HG03565 (cell line): ENCODE results near the gene ISCU.
"Not testable (repeated sequence)": the region's sequence is repeated elsewhere in the genome, so short reads cannot be mapped to it uniquely, and the experiment has no call there.

ENCODE experiments used
- ATAC-seq: cut with Tn5 transposase; IDR thresholded peaks from one replicate; pipeline ENCODE4 v1.9.1; 2021; ENCODE audit warnings: mild to moderate bottlenecking, moderate library complexity; ENCODE audit not compliant: unreplicated experiment

ISCU gene

GRCh38 chr12:108568338-108569154 lies 6.2 kb downstream of the ISCU start:
- peak; percentile 66 for ATAC-seq

- no peak for ATAC-seq
Observed at GRCh38 chr12:108570743-108571608, 8.6 kb downstream of the ISCU start.

GRCh38 chr12:108571609-108572165 lies 9.3 kb downstream of the ISCU start:
- ATAC-seq = no peak

DNA sequence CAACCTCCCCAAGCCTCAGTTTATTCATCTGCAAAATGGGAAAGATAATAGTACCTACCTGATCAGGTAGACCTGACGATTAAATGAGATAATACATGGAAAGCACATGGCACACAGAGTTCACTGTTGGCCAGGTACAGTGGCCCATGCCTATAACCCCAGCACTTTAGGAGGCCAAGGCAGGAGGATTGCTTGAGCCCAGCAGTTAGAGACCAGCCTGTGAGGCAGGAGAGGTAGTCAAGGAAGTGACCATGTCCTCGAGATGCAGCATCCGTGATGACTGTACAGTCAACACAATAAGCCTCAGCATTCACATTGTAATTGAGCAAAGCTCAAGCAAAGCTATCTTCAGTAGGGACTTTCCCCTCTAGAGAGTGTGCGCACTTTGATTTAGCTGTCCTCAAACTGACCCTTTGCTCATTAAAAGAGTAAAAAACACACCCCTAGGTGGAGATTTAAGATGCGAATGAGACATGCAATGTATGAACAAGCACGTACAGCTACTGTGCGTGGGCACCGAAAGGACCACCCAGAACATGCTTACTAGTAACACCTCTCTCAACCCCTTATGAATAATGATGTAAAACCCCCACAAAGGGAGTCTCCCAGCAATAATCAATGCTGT lies 9.9 kb downstream of the ISCU start:
- no peak for ATAC-seq

- peak; percentile 21 for ATAC-seq
Observed at GRCh38 chr12:108573317-108573716, 10.9 kb downstream of the ISCU start.

DNA sequence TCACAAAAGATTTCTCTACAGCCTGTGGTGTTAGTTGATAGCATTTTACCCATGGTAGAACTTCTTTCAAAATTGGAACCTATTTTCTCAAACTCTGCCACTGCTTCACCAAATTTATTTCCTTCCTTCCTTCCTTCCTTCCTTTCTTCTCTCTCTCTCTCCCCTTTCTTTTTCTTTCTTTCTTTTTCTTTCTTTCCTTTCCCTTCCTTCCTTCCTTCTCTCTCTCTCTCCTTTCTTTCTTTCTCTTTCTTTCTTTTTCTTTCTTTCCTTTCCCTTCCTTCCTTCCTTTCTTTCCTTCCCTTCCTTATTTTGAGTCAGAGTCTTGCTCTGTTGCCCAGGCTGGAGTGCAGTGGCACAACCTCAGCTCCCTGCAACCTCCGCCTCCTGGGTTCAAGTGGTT lies 11.9 kb downstream of the ISCU start:
- not testable (repeated sequence) for ATAC-seq

- ATAC-seq = no peak
Observed at GRCh38 chr12:108575199-108575912, 13.0 kb downstream of the ISCU start.

GRCh38 chr12:108576660-108577234 lies 14.4 kb downstream of the ISCU start:
- ATAC-seq = no peak

GRCh38 chr12:108577458-108577857 lies 15.1 kb downstream of the ISCU start:
- ATAC-seq = no peak

- no peak for ATAC-seq
Observed at GRCh38 chr12:108578264-108578663, 15.9 kb downstream of the ISCU start.

DNA sequence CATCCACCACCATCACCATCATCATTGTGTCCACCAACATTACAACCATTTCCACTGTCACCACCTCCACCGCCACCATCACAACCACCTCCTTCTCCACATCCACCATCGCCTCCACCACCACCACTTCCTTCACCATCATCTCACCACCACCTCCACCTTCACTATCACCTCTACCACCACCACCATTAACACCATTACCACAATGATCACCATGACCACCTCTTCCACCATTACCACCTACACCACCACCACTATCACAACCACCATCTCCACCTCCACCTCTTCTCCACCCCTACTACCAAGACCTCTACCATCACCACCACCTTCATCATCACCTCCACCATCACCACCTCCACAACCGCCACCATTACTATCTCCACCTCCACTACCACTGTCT lies 16.4 kb downstream of the ISCU start:
- no peak for ATAC-seq

DNA sequence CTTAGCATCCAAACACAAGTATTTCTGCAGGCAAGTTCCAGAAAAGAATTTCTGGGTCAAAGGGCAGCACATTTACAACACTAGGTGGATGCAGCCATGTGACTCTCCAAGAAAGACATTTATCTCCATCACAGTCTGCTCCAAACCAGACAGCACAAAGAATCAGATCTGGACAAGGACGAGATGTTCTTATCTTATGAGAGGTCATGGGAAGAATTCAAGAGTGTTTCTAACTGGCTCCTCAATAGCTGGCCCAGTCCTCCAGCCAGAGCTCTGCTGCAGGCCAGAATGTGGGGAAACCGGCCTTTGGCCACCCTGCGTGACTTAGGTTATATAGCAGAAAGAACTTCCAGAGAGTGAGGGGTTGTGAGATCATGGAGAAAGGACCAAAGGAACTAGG lies 18.1 kb downstream of the ISCU start:
- no peak for ATAC-seq

- ATAC-seq = no peak
Observed at GRCh38 chr12:108581311-108582227, 19.2 kb downstream of the ISCU start.

DNA sequence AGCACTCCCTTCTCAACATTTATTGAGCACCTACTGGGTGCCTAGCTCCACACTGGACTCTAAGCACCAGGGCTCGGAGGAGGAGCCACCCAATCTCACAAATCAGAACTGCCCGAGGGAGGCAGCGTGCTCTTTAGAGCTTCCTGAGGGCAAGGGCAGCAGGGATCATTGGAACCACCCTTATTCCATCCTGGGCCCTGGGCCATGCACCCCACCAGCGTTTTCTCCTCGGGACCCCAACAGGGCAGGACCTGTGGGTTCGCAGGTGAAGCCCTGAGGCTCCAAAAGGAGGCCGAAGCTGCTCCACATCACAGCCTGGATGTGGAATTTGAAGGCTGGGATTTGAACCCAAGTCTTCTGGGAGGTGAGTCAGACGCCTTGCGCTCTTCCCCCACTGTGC lies 20.1 kb downstream of the ISCU start:
- no peak for ATAC-seq

DNA sequence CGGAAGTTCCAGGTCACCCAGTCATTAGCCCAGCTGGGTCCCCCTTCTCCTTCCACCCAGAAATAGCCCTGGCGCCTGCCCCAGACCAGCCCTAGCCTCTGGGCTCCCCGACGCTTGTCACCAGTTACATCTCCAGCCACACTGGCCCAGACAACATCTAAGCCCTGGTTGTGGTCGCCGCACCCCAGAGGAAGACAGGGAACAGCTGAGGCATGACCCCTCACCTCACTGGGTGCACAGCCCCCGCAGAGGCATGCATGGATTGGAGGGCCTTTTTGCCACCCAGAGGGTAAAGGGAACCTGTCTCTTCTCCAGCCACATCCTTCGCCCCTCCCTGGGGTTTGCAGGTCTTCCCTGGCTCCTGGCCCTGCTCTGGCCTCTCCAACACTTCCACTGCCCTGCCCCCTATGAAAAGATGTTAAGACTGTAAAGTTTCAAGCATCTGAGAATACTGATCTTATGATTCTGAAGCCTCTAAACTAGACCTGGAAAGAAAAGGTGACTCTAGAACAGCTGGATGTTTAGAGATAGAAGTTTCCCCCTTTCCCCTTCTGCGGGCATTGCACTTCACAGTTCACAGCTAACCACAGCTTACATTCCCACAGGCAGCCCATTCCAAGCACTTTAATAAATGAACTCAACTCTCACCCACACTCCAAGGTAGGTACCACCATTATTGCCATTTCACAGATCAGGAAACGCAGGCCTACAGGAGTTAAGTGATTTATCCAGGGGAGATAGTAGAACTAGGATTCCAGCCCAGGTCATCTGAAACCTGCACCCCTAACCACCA lies 20.8 kb downstream of the ISCU start:
- no peak for ATAC-seq

DNA sequence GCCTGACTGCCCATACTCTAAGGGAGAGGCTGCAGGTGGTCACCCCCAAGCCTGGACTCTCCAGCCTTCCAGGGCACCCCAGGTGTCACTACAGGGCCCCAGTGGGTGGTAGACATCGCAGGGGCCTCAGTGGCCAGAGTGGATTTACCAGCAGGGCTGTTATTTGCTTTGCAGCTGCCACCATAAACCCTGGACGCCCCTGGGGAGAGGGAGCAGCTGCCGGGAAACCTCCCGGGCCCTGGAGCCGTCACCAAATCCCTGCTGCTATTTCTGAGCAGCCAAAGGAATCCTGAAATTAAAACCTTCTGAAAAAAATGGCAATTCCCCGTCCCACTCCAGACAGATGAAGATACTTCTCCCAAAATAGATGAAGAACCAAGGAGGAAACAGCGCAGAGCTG lies 21.6 kb downstream of the ISCU start:
- ATAC-seq = no peak

GRCh38 chr12:108584456-108585065 lies 22.2 kb downstream of the ISCU start:
- no peak for ATAC-seq

- ATAC-seq = no peak
Observed at GRCh38 chr12:108585864-108586263, 23.5 kb downstream of the ISCU start.
